HS-27A (cell line): ENCODE results near the gene PRKCH.
"Not testable (repeated sequence)": the region's sequence is repeated elsewhere in the genome, so short reads cannot be mapped to it uniquely, and the experiment has no call there.

Experiments
- DNase-seq: peaks from one replicate; pipeline ENCODE4 v3.0.0-alpha.2; 2012; ENCODE audit warnings: low read depth, missing footprints

Gene PRKCH

DNA sequence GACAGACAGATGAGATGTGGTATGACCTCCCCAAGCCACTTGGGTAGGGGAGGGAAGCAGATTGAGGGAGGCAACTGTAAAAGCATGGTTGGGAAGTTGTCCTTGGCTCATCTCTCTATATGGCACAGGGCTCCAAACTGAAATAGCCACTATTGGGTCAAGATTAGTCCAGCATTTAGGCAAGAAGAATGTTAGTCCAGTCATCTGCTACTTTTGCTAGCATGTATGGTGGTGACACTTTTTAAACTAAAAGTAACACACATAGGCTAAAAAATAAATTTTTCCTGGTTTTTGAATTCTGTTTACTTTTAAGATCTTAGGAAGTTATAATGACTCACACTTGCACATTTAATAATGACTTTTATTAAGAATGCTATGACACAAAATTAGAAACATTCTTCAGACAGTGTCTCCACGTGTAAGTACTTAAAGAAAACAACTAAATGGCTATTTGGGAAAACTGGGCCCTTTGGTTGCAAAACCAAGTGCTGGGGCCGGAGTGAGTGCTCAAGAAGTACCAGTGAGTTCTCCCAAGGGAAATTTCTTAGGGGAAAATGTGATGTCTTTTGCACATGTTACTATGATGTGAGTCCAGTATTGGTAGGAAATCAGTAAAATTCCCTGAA, 194.9 kb downstream of the PRKCH start:
- no peak for DNase-seq

DNA sequence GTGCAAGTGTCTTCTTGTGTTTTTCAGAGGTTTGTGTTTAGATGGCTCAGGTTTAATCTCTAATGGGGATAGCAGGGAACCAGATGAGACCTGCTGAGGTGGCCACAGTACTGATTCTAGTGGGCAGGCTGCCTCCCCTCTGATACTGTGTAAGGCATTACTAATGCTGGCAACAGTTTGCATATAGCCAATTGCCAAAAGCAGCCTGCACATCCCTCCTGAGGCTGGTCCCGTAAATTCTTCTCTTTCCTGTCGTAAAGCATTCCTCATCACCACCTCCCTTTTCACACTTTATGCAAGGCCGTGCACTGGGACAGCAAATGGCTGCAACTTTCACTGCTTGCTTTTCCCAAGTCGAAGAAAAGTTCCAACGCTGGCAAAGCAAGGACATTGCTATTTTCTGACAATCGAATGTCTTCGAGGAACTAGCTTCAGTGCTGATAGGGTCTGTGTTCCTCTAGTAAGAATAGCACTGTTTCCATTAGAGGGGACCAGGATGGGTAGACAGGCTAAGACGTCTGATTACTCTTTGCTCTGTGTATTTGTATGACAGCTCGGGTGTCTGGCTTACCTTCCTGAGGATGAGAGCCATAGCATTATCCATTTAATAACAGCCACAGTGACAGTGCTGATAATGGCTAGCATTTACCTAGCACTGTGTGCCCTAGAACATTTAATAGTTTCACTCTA, 195.7 kb downstream of the PRKCH start:
- no peak for DNase-seq

DNA sequence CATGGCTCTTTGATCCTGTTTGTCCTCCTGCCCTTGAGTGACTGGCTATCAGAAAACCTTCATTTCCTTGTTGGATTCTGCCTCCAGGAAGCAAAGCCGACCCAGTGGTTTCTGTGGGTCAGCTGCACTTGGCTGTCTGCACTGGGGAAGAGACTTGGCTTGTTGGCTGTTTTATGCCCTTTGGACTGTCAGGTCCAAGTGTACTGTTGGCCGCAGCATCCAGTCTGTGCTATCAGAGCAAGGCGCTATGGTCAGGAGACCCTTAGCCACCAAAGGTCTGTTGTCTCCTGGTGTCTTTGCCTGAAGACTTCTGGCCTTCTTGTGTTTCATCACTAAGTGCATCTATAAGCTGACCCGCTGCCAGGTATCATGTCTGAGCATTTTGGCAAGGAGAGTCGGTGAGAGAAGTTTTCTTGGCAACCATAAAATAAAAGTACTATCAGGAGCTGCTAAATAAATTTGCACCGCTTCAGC, 196.6 kb downstream of the PRKCH start:
- no peak for DNase-seq

DNA sequence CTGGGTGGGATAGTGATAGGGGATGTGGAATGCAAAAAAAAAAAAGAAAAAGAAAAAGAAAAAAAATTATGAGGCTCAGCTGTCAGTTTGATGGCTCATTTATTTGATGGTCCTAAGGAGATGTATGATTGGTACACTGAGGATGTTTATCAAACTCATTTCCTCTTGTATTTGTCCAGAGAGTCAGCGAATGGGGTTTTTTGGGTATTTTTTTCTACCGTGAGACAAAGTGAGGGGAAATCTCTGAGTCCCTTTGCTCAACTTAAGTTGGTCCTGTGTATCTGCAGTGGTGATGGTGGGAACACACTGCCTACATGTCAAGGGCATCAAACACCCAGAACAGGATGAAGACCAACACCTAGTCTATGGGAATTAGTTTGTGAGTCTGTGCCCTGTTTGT, 197.0 kb downstream of the PRKCH start:
- DNase-seq = no peak

DNA sequence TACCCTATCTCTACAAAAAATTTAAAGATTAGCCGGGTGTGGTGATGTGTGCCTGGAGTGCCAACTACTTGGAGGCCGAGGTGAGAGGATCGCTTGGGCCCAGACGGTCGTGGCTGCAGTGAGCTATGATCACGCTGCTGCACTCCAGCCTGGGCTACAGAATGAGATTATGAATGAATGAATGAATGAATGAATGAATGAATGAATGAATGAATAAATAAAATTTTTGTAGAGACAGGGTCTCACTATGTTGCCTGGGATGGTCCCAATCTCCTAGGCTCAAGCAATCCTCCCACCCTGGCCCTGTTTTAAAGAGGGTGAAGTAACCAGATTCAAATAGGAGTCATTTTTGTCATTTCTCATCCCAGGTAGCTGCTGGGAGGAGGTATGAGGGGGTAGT, 197.7 kb downstream of the PRKCH start:
- DNase-seq = no peak

DNA sequence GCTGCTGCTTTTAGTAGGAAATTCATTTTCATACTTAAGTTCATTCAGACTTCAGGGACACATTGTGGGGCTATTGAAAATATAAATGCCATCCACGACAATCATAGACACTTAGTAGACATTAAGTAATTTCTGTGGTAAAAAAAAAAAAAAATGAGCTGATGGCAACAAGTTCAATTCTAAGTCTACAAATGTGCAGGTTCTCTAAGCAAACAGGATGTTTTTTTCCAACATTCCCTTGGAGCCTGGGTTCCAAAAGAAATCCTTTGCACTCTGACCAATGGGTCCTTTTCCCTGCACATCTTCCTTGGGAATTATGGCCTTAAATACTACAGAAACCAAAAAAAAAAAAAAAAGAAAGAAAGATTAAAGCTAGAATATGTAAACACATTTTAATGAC, 198.4 kb downstream of the PRKCH start:
- no peak for DNase-seq

GRCh38 chr14:61520576-61520975, 199.2 kb downstream of the PRKCH start:
- no peak for DNase-seq

DNA sequence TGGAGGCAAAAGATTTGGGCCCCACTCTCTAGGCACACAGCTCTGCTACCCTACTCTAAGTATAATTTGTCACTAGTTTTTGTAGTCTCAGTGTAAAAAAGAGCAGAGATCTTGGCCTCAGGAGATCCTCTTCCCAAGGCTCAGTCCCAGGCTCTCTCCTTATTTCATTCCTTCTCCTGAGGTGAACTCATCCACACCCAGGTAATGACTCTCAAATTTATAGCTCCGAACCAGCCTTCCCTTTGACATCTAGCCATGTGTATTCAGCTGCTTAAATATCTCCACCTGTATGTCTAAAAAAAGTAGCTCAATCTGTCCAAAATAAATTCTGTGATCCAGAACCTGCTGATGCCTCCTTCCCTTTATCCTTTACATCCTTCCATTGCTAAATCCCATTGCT, 200.4 kb downstream of the PRKCH start:
- DNase-seq = no peak

DNA sequence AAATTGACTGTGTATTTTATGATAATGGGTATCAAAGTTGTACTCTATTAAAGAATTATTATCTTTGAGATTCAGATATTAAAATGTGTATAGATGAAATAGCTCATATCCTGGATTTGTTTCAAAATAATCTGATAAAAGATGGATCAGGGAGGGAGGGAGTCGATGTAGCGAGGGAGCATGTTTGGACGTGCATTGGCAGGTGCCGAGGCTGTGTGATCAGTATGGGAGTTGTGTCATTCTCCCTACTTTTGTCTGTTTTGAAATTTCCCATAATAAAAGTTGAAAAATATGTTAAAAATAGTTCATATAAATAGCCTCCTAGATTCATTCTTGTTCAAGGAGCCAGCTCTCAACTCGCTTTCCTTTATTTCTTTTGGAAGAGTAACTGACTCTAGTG, 202.4 kb downstream of the PRKCH start:
- no peak for DNase-seq

GRCh38 chr14:61524211-61524806, 202.9 kb downstream of the PRKCH start:
- DNase-seq = peak; percentile 84

- DNase-seq = no peak
Measured at GRCh38 chr14:61524936-61525292, 203.5 kb downstream of the PRKCH start.

DNA sequence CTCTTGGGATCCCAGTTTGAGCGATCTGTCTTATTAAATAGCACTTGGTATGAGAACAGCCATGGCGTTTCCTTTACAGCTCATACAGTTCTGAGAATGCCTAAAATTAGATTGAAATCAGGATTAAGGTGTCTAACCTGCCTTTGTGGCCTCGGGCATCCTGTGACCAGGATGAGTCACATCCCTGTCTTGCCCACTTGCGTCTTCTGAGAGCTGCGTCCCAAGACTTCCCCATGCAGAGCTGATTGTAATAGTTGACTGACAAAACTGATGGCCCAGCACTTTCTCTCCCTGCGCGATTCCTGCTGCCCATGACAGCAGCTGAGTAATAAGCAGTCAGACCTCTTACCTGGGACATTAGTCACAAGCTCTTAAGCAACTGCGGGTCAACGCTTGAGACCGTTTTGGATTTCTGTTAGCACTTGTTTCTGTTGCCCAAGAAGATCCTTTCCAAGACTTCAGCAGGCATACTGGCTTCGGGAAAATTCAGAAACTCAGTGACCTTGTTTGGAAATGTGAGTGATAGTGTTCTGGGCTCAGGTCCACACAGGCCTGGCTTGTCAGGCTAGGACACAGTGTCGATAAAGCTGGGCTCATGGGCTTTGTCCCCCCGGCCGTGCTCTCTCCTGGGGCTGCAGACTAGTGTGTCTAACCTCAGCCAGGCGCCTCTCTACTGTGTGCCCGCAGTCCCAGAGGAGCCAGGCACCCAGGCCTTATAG, 204.1 kb downstream of the PRKCH start:
- no peak for DNase-seq

- no peak for DNase-seq
Measured at GRCh38 chr14:61526405-61527312, 205.3 kb downstream of the PRKCH start.

GRCh38 chr14:61527325-61528100, 206.1 kb downstream of the PRKCH start:
- DNase-seq = no peak

DNA sequence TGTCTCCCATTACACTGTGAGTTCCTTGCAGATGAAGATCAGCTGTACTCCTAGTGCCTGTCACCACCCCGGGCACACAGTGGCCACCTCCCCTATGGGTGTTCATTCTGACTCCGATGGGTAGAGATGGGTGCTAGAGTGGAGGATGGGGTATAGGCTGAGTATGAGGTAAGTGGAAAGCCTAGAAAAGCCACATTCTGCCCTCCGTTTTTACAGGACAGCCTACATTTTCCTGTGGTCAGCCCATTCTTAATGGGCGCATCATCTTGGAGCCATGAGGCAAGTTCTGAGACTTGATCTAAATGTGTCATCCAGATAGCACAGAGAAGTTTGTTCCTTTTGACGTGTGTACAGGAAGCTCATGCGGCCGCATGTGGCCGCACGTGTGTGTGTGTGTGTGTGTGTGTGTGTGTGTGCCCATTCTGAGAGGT, 207.2 kb downstream of the PRKCH start:
- DNase-seq = peak; percentile 82

DNA sequence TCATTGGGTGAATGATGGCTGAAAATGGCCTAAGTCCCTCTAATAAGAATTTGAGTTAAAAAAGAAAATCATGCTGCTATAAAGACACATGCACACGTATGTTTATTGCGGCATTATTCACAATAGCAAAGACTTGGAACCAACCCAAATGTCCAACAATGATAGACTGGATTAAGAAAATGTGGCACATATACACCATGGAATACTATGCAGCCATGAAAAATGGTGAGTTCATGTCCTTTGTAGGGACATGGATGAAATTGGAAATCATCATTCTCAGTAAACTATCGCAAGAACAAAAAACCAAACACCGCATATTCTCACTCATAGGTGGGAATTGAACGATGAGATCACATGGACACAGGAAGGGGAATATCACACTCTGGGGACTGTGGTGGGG, 208.0 kb downstream of the PRKCH start:
- DNase-seq = not testable (repeated sequence)

GRCh38 chr14:61530296-61530695, 208.9 kb downstream of the PRKCH start:
- no peak for DNase-seq

DNA sequence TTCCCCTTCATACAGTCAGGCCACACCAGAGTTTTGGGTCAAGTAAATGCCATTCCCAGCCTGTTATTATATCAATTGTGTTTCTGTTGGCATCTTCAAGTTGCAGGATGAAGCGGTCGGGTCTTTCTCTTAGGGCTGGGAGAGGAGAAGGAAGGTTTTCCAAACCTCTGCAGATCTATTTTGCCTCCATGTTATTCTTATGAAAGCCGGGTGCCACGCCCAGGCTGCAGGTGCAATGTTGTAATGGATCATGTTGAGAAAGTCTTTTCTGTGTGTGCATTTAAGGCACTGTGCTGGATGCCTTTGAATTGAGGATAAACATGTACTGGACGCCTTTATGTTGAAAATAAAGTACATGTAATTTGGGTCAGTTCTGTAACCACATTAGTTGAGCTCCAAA, 209.5 kb downstream of the PRKCH start:
- no peak for DNase-seq

- no peak for DNase-seq
Measured at GRCh38 chr14:61531465-61532122, 210.2 kb downstream of the PRKCH start.

GRCh38 chr14:61532123-61532505, 210.7 kb downstream of the PRKCH start:
- DNase-seq = no peak
